A673 (cell line): Measurements from ENCODE around the gene NPNT. TPM values are rescaled to one million over a fixed set of nuclear protein-coding genes. Genes with fewer than 3 reads are reported as not detected.

Experiments used
- BruUV-seq: library from RNA; stranded (reverse); fragments of 400-500 nt; replicated peaks from 2 replicates; lab custom pipeline; 2021; lab: Mats Ljungman, UMichigan
- CTCF ChIA-PET: fragments of 300-600 bp; sonication (Branson Sonifier 250); formaldehyde crosslinking; loops from one replicate; lab custom pipeline; 2022; ENCODE audit warnings: antibody characterized with exemption; lab: Charles Lee
- POLR2A ChIA-PET: fragments of 300-600 bp; sonication (Branson Sonifier 250); formaldehyde crosslinking; loops from one replicate; lab custom pipeline; 2022; ENCODE audit warnings: antibody characterized with exemption; ENCODE audit not compliant: low non-redundant PET; lab: Charles Lee
- DNase-seq: peaks from one replicate; pipeline ENCODE4 v3.0.0-alpha.2; 2015; ENCODE audit warnings: low spot score
- H3K27ac ChIP-seq: fragments of 200-600 bp; sonication (generic); 2 replicates; pipeline ENCODE4 v1.5.1; 2016; ENCODE audit warnings: mixed run types, low read depth, mild to moderate bottlenecking, mixed read lengths, antibody characterized with exemption, low read length; ENCODE audit not compliant: poor library complexity, severe bottlenecking
- H3K27me3 ChIP-seq: fragments of 200-600 bp; sonication (generic); replicated peaks from 2 replicates; pipeline ENCODE4 v1.6.1; 2017; ENCODE audit warnings: mixed run types, low read depth, mild to moderate bottlenecking, mixed read lengths, antibody characterized with exemption, low read length; ENCODE audit not compliant: insufficient read depth, poor library complexity
- H3K36me3 ChIP-seq: fragments of 200-600 bp; sonication (generic); 2 replicates; pipeline ENCODE4 v1.6.1; 2016; ENCODE audit warnings: mixed run types, mild to moderate bottlenecking, mixed read lengths, antibody characterized with exemption, low read length; ENCODE audit not compliant: insufficient read depth, poor library complexity, severe bottlenecking
- H3K4me1 ChIP-seq: fragments of 200-600 bp; sonication (generic); 2 replicates; pipeline ENCODE4 v1.6.1; 2017; ENCODE audit warnings: mixed run types, mild to moderate bottlenecking, mixed read lengths, antibody characterized with exemption, low read length; ENCODE audit not compliant: insufficient read depth, poor library complexity, severe bottlenecking
- H3K4me3 ChIP-seq: fragments of 200-600 bp; sonication (generic); 2 replicates; pipeline ENCODE4 v1.5.1; 2016; ENCODE audit warnings: low read depth, mixed run types, mild to moderate bottlenecking, mixed read lengths, low read length; ENCODE audit not compliant: poor library complexity, severe bottlenecking
- H3K9me3 ChIP-seq: fragments of 200-600 bp; sonication (generic); 2 replicates; pipeline ENCODE4 v1.6.1; 2016; ENCODE audit warnings: mixed run types, low read depth, mild to moderate bottlenecking, mixed read lengths, antibody characterized with exemption, low read length; ENCODE audit not compliant: poor library complexity, severe bottlenecking
- EZH2 ChIP-seq: fragments of 200-600 bp; sonication (generic); IDR thresholded peaks from 2 replicates; pipeline ENCODE4 v1.6.1; 2017; ENCODE audit warnings: borderline replicate concordance, low read depth, mild to moderate bottlenecking, mixed read lengths, antibody characterized with exemption, low read length; ENCODE audit not compliant: poor library complexity, severe bottlenecking
- intact Hi-C: fragments of 100-400 bp; cut with micrococcal nuclease; formaldehyde crosslinking; loops from one replicate; pipeline ENCODE4 v1.10.0; 2022; ENCODE audit not compliant: unreplicated experiment
- total RNA-seq: library from RNA; stranded (reverse); gene quantifications from 2 replicates; pipeline ENCODE4 v1.2.3, GENCODE V29; 2021
- TF ChIP-seq, protein P1 (sequence below): fragments of 300-800, 200-600 bp; sonication (generic); conservative IDR thresholded peaks from 2 replicates; pipeline ENCODE4 v1.5.1; 2017; ENCODE audit warnings: low read depth, mild to moderate bottlenecking, antibody characterized with exemption, low read length, moderate library complexity, mixed read lengths

NPNT gene
- total RNA-seq, 1 experiment from 2014 or later = 0.45 TPM

- DNase-seq = no peak
- Histone ChIP-seq H3K27me3 (no peaks in the 10 kb centered on the region), H3K4me3 (no peak overlapping the region), H3K4me1 (no peaks in the 10 kb centered on the region), H3K9me3 (no peaks in the 10 kb centered on the region), H3K27ac (no peak overlapping the region), H3K36me3 (no peaks in the 10 kb centered on the region)
- ChIA-PET CTCF (no interaction called here), POLR2A (no interaction called here)
- no TSS peak for BruUV-seq
- no peak for TF ChIP-seq EZH2
- TF ChIP-seq, protein P1, sequence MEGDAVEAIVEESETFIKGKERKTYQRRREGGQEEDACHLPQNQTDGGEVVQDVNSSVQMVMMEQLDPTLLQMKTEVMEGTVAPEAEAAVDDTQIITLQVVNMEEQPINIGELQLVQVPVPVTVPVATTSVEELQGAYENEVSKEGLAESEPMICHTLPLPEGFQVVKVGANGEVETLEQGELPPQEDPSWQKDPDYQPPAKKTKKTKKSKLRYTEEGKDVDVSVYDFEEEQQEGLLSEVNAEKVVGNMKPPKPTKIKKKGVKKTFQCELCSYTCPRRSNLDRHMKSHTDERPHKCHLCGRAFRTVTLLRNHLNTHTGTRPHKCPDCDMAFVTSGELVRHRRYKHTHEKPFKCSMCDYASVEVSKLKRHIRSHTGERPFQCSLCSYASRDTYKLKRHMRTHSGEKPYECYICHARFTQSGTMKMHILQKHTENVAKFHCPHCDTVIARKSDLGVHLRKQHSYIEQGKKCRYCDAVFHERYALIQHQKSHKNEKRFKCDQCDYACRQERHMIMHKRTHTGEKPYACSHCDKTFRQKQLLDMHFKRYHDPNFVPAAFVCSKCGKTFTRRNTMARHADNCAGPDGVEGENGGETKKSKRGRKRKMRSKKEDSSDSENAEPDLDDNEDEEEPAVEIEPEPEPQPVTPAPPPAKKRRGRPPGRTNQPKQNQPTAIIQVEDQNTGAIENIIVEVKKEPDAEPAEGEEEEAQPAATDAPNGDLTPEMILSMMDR = no peak
- intact Hi-C loops = no loop called here
These were observed 17.4 kb downstream of the NPNT start for GRCh38 chr4:105912633-105913032.

- H3K36me3 ChIP-seq = no peaks in the 10 kb centered on the region
- ChIA-PET CTCF (no interaction called here), POLR2A (no interaction called here)
- BruUV-seq = no TSS peak
- no peaks in the 10 kb centered on the region for H3K27me3 ChIP-seq
- no peak overlapping the region for H3K4me3 ChIP-seq
- intact Hi-C loops = no loop called here
- H3K27ac ChIP-seq = no peak overlapping the region
- no peaks in the 10 kb centered on the region for H3K4me1 ChIP-seq
- no peaks in the 10 kb centered on the region for H3K9me3 ChIP-seq
- no peak for DNase-seq
- TF ChIP-seq, protein P1 = no peak
These were observed 22.0 kb downstream of the NPNT start for GRCh38 chr4:105917171-105917685.

DNA sequence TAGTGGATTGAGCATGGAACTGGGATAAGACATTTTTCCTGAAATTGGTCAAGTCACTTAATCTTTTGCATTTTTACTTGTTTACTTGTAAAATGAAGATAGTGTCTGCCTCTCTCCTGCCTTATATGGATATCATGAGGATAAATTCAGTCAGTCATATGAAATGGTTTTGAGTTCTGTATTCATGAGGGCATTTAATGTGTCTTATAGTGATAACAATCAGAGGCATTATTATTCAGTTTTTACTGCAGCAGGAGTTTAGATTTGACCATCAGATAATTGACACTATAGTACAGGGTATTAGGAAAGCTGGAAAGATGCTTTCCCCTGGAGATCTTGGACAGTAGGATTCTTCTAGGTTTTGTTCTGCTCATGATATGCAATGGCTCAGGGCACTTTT, 26.0 kb downstream of the NPNT start:
- intact Hi-C loops = no loop called here
- ChIA-PET CTCF (no interaction called here), POLR2A (no interaction called here)
- no peak for DNase-seq
- no TSS peak for BruUV-seq
- H3K4me3 ChIP-seq = no peak overlapping the region
- H3K4me1 ChIP-seq = no peaks in the 10 kb centered on the region
- no peak for TF ChIP-seq EZH2
- TF ChIP-seq, protein P1 = no peak
- no peaks in the 10 kb centered on the region for H3K27me3 ChIP-seq
- H3K27ac ChIP-seq = no peak overlapping the region
- H3K9me3 ChIP-seq = no peaks in the 10 kb centered on the region
- H3K36me3 ChIP-seq = no peaks in the 10 kb centered on the region
